Measurements from ENCODE around the gene SOX15.
"Not testable (repeated sequence)": the region's sequence is repeated elsewhere in the genome, so short reads cannot be mapped to it uniquely, and the experiment has no call there.

SOX15 gene

DNA sequence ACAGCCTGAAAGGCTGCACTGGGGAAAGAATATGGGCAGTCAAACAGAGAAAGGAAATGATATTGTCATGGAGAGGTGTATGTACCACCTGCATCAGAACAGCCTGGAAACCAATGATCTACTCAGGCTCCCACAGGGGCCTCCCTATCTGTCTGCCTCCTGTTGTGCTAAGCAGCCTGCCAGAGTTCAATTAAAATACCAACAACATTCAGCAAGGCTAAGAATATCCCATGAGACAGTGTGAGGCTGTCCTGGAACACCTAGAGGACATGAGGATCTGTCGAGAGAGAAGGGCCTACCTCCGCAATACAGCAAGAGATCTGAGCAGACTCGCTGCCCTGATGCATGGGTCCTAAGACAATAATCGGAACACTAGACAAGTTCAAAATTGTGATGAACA is 16.4 kb upstream of the SOX15 start:
- no peak for DNase-seq

GRCh38 chr17:7597561-7597960 is 7.7 kb upstream of the SOX15 start:
- not testable (repeated sequence) for DNase-seq

DNA sequence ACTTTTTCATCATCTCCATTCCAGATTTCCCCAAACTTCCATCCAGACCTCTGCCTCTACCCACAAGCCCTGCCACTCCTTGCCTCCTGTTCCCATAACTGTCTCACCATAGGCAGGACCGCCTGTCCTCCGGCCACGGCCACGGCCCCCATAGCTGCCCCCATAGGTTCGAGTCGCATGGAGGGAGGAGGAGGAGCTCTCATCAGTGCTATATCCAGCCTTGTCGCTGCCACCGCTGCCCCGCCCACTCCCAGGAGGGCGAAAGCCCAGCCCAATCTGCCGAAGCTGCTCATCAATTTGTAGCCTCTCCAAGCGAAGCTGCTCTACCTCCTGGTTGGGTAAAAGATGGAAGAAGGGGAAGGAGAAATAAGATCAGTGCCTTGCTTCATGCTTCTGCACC is 3.4 kb upstream of the SOX15 start:
- DNase-seq: no peak

DNA sequence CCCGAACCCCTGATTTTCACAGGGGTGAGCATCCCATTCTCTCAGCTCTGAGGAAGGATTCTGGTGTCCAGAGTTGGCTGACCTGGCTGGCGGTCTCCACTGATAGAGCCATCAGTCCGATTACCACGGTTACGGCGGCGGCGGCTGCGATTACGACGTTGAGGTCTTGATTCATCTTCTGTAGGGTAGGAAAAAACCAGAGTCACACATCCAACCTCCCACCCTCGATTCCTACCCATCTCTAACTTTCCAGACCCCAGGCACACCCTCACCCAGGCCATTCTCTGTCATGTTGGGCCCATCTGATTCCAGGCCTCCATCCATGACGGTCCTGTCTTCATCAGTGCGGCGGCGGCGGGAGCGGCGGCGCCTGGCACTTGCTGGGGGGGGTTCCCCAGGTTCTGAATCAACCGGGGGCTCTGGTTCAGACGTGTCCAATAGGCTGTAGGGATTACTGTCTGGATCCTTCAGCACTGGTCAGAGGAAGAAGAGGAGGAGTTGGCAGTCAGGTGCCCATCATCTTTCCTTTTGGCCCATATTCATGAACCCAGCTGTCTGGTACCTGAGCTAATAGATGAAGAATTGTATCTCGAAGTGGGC is 2.6 kb upstream of the SOX15 start:
- DNase-seq: no peak

DNA sequence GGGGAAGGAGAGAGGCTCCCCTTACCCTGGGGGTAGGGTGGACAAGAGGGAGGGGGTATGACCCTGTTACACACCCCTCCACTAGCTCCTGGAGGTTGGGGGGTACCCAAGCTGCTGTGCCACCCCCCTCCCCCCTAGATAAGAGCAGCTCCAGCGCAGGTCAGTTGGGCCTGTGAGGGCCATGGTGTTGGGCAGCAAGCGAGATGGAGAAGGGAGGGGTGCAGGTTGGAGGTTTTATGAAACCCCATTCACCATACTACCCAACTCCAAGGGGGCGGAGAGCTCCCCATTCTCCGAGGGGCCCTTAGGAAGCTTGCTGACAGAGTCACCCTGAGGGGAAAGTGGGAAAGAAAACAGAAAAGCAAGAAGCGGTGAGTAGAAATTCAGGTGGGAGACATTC is 1.7 kb upstream of the SOX15 start:
- no peak for DNase-seq

DNA sequence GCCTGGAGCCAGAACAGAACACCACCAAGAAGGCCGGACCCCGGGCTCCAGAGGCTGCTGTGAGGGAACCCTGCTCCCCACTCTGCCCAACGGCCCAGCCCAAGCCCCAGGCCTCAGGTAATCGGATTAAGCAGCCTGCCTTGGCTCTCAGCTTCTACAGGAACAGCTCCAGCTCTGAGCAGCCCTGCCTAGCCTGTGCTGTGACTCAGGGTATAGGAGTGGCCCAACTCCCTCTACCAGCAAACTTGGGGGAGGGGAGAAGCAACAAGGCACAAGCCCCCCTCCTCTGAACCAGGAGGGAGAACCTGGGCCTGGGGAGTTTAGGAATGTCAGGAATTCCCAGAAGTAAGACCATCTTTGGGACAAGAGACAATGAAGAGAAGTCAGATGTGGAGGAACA is 849 bp upstream of the SOX15 start:
- no peak for DNase-seq

GRCh38 chr17:7589204-7589868 is 558 bp downstream of the SOX15 start:
- peak; percentile 57 to 66 for DNase-seq

- DNase-seq: no peak
Measured at GRCh38 chr17:7588553-7589203, 1.2 kb downstream of the SOX15 start.

- DNase-seq: no peak
Measured at GRCh38 chr17:7587420-7588151, 2.3 kb downstream of the SOX15 start.

- DNase-seq: no peak
Measured at GRCh38 chr17:7586673-7587419, 3.0 kb downstream of the SOX15 start.

DNA sequence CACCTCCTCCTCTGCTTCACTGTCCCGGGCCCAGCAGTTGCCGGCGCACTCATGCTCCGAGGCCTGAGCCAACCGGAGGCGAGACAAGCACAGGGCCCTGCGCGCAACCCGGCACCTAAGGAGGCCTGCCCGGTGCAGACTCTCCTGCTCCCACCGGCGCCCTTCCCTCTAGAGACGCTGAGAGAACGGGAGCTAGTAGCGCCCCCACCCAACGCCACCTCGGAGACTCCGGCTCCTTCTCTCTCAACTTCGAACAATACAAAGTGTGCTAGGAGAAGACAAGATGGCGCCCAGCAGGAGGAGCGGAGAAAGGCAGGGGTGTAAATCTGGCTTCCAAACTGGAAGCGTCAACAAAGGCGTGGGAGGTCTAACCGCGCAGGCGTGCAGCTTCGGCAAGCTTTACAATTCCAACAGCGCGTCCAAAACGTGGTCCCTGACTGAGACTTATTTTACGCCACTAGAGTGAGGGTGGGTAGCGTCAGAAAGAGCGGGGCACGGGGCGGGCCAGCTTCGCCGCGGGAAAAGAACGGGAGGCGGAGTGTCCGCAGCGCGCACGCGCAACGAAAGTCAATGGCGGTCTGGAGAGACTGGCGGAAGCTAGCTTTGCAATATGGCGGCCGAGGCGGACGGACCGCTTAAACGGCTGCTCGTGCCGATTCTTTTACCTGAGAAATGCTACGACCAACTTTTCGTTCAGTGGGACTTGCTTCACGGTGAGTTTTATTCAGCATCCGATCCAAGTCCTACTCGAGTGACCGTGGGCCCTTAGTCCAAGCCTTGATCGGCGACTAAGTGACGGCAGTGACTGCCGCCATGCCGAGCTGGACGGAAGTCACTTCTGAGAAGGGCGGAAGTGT is 6.4 kb downstream of the SOX15 start, which contains the start of gene MPDU1:
Gene MPDU1, plus strand, starts transcription at position 600 of the 857 bp plus-strand sequence. Its CDS starts 11 bp downstream, at position 611.
- DNase-seq: peak; percentile 90 to 94

GRCh38 chr17:7582396-7583252 is 7.3 kb downstream of the SOX15 start:
- no peak for DNase-seq

DNA sequence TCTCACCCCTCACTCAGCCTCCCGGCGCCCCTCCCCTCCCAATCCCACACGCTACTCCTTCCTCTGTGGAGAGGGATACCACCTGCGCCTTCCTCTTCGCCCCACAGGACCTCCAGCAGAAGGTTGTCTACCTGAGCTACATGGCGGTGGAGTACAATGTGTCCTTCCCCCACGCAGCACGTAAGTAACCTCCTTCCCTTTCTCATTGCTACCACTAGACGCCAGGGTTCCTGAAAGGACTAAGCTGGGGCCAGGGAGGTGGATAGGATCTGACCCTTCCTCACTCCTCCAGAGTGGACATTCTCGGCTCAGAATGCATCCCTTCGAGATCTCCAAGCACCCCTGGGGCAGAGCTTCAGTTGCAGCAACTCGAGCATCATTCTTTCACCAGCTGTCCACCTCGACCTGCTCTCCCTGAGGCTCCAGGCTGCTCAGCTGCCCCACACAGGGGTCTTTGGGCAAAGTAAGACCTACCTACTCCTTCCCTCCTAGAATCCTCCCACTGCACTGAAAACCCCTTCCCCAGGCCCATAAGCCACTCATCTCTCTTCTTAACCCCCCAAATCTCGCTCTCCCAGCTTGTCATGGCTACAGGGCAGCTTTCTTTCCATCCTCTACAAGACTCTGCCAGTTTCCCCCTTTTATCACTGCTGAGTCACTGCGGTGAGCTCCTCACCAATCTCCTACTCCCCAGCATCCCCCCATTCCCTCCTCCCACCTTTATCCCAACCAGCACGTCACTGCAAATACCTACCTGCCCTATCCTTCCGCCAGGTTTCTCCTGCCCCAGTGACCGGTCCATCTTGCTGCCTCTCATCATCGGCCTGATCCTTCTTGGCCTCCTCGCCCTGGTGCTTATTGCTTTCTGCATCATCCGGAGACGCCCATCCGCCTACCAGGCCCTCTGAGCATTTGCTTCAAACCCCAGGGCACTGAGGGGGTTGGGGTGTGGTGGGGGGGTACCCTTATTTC is 9.0 kb downstream of the SOX15 start:
- DNase-seq: no peak

GRCh38 chr17:7579834-7580603 is 9.9 kb downstream of the SOX15 start:
- no peak for DNase-seq

DNA sequence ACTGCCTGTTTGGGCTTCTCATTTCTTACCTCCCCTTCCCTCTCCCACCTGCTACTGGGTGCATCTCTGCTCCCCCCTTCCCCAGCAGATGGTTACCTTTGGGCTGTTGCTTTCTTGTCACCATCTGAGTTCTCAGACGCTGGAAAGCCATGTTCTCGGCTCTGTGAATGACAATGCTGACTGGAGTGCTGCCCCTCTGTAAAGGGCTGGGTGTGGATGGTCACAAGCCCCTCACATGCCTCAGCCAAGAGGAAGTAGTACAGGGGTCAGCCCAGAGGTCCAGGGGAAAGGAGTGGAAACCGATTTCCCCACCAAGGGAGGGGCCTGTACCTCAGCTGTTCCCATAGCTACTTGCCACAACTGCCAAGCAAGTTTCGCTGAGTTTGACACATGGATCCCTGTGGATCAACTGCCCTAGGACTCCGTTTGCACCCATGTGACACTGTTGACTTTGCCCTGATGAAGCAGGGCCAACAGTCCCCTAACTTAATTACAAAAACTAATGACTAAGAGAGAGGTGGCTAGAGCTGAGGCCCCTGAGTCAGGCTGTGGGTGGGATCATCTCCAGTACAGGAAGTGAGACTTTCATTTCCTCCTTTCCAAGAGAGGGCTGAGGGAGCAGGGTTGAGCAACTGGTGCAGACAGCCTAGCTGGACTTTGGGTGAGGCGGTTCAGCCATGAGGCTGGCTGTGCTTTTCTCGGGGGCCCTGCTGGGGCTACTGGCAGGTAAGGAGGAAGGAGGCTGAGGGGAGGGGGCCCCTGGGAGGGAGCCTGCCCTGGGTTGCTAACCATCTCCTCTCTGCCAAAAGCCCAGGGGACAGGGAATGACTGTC is 10.7 kb downstream of the SOX15 start, which contains the start of gene CD68:
Gene CD68, plus strand, starts transcription at position 638 of the 833 bp plus-strand sequence. Its CDS starts 40 bp downstream, at position 678.
- peak; percentile 64 to 69 for DNase-seq

DNA sequence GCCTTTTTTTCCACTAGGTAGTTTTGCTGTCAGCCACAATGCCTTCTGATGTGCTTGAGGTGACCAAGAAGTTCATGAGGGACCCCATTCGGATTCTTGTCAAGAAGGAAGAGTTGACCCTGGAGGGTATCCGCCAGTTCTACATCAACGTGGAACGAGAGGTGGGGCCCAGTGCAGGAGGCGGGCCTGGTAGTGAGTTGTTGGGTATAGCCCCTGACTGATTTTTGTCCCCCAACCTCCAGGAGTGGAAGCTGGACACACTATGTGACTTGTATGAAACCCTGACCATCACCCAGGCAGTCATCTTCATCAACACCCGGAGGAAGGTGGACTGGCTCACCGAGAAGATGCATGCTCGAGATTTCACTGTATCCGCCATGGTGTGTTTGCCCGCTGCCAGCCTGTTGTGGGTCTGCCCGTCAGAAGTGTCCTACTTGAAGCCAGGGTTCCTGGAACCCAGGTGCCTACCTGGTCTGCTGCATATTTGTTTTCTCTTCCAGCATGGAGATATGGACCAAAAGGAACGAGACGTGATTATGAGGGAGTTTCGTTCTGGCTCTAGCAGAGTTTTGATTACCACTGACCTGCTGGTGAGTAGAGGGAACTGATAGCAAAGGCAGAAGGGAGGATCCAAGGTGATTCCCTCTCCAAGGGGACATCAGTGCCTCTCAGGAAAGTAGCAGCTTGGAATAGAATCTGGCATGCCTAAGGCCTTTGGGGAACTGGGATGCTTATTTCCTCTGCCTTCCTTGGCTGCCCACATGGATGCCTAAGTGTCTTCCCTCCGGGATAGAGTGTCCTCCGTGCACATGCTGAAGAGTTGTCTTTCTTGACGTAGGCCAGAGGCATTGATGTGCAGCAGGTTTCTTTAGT is 12.3 kb downstream of the SOX15 start:
- DNase-seq: no peak
